Measurements from ENCODE around the gene PGBD5.

The PGBD5 gene

GRCh38 chr1:230371923-230372703, 54.0 kb downstream of the PGBD5 start:
- no peak for FAIRE-seq

- FAIRE-seq = no peak
These were observed 56.0 kb downstream of the PGBD5 start for GRCh38 chr1:230370109-230370508.

- no peak for FAIRE-seq
These were observed 57.3 kb downstream of the PGBD5 start for GRCh38 chr1:230368871-230369270.

GRCh38 chr1:230368363-230368762, 57.8 kb downstream of the PGBD5 start:
- FAIRE-seq = no peak

GRCh38 chr1:230366504-230366915, 59.6 kb downstream of the PGBD5 start:
- no peak for FAIRE-seq

- FAIRE-seq = no peak
These were observed 60.3 kb downstream of the PGBD5 start for GRCh38 chr1:230365723-230366307.

GRCh38 chr1:230362949-230363348, 63.2 kb downstream of the PGBD5 start:
- no peak for FAIRE-seq

GRCh38 chr1:230361941-230362340, 64.2 kb downstream of the PGBD5 start:
- FAIRE-seq = no peak

- no peak for FAIRE-seq
These were observed 66.0 kb downstream of the PGBD5 start for GRCh38 chr1:230359992-230360668.

- no peak for FAIRE-seq
These were observed 69.0 kb downstream of the PGBD5 start for GRCh38 chr1:230356869-230357794.

- FAIRE-seq = no peak
These were observed 69.9 kb downstream of the PGBD5 start for GRCh38 chr1:230356190-230356589.

- no peak for FAIRE-seq
These were observed 70.5 kb downstream of the PGBD5 start for GRCh38 chr1:230355594-230355993.

- FAIRE-seq = no peak
These were observed 71.0 kb downstream of the PGBD5 start for GRCh38 chr1:230355128-230355527.

- no peak for FAIRE-seq
These were observed 72.1 kb downstream of the PGBD5 start for GRCh38 chr1:230354005-230354404.

- no peak for FAIRE-seq
These were observed 73.6 kb downstream of the PGBD5 start for GRCh38 chr1:230352537-230352936.

- FAIRE-seq = no peak
These were observed 74.1 kb downstream of the PGBD5 start for GRCh38 chr1:230351983-230352382.

- no peak for FAIRE-seq
These were observed 74.6 kb downstream of the PGBD5 start for GRCh38 chr1:230351514-230351913.

- FAIRE-seq = no peak
These were observed 75.8 kb downstream of the PGBD5 start for GRCh38 chr1:230350208-230350921.

GRCh38 chr1:230349020-230349393, 77.1 kb downstream of the PGBD5 start:
- FAIRE-seq = no peak

GRCh38 chr1:230348386-230349019, 77.6 kb downstream of the PGBD5 start:
- FAIRE-seq = no peak

- no peak for FAIRE-seq
These were observed 78.2 kb downstream of the PGBD5 start for GRCh38 chr1:230347896-230348295.
